Measurements from ENCODE around the gene NME9.

- no peak for TF ChIP-seq CTCF (IDR thresholded peaks at IDR 0.05)
- no peak for TF ChIP-seq POLR2A (IDR thresholded peaks at IDR 0.05)
Observed at GRCh38 chr3:138263104-138263503, 66.5 kb downstream of the NME9 start.

Data from tibial nerve (tissue), 3 donors.